Stimulated activated CD4-positive, alpha-beta T cell treated with anti-CD3 and anti-CD28 coated beads, Interleukin-12 subunit alpha, Interleukin-12 subunit beta, amount 100 ng/mL, for 4 hours (primary cell): ENCODE data around the gene VAPA.
"Not testable (repeated sequence)": the region's sequence is repeated elsewhere in the genome, so short reads cannot be mapped to it uniquely, and the experiment has no call there.

Experiments
- DNase-seq: peaks from one replicate; pipeline ENCODE4 v3.0.0-alpha.2; 2020

VAPA gene

GRCh38 chr18:9887992-9888391 lies 25.8 kb upstream of the VAPA start:
- DNase-seq: no peak

- no peak for DNase-seq
Observed at GRCh38 chr18:9890196-9890595, 23.6 kb upstream of the VAPA start.

GRCh38 chr18:9890957-9891356 lies 22.9 kb upstream of the VAPA start:
- no peak for DNase-seq

- DNase-seq: not testable (repeated sequence)
Observed at GRCh38 chr18:9891515-9891914, 22.3 kb upstream of the VAPA start.

GRCh38 chr18:9894454-9895068 lies 19.3 kb upstream of the VAPA start:
- DNase-seq: no peak

GRCh38 chr18:9897129-9897528 lies 16.7 kb upstream of the VAPA start:
- DNase-seq: no peak

- DNase-seq: not testable (repeated sequence)
Observed at GRCh38 chr18:9897787-9898291, 16.0 kb upstream of the VAPA start.

GRCh38 chr18:9898792-9899549 lies 14.8 kb upstream of the VAPA start:
- DNase-seq: no peak

GRCh38 chr18:9899550-9899930 lies 14.3 kb upstream of the VAPA start:
- DNase-seq: not testable (repeated sequence)

- DNase-seq: no peak
Observed at GRCh38 chr18:9900699-9901098, 13.1 kb upstream of the VAPA start.

GRCh38 chr18:9901377-9901776 lies 12.4 kb upstream of the VAPA start:
- DNase-seq: no peak

- not testable (repeated sequence) for DNase-seq
Observed at GRCh38 chr18:9902264-9902663, 11.6 kb upstream of the VAPA start.

- no peak for DNase-seq
Observed at GRCh38 chr18:9902832-9903231, 11.0 kb upstream of the VAPA start.

GRCh38 chr18:9905401-9905922 lies 8.4 kb upstream of the VAPA start:
- DNase-seq: no peak

GRCh38 chr18:9906481-9906880 lies 7.3 kb upstream of the VAPA start:
- DNase-seq: no peak

GRCh38 chr18:9907867-9908266 lies 5.9 kb upstream of the VAPA start:
- DNase-seq: no peak

GRCh38 chr18:9910071-9910470 lies 3.7 kb upstream of the VAPA start:
- no peak for DNase-seq

- DNase-seq: no peak
Observed at GRCh38 chr18:9910661-9911060, 3.2 kb upstream of the VAPA start.

- DNase-seq: no peak
Observed at GRCh38 chr18:9911226-9911625, 2.6 kb upstream of the VAPA start.

- DNase-seq: not testable (repeated sequence)
Observed at GRCh38 chr18:9912285-9912684, 1.5 kb upstream of the VAPA start.

GRCh38 chr18:9913151-9913525 lies 678 bp upstream of the VAPA start:
- DNase-seq: no peak

- DNase-seq: no peak
Observed at GRCh38 chr18:9914334-9914583, 443 bp downstream of the VAPA start.

GRCh38 chr18:9914584-9915290 lies 921 bp downstream of the VAPA start:
- DNase-seq: peak; percentile 74
